GM18858 (cell line): ENCODE data around the gene TP53I13.

Experiments
- ATAC-seq: cut with Tn5 transposase; IDR thresholded peaks from one replicate; pipeline ENCODE4 v1.9.1; 2021; ENCODE audit not compliant: unreplicated experiment

Gene TP53I13

DNA sequence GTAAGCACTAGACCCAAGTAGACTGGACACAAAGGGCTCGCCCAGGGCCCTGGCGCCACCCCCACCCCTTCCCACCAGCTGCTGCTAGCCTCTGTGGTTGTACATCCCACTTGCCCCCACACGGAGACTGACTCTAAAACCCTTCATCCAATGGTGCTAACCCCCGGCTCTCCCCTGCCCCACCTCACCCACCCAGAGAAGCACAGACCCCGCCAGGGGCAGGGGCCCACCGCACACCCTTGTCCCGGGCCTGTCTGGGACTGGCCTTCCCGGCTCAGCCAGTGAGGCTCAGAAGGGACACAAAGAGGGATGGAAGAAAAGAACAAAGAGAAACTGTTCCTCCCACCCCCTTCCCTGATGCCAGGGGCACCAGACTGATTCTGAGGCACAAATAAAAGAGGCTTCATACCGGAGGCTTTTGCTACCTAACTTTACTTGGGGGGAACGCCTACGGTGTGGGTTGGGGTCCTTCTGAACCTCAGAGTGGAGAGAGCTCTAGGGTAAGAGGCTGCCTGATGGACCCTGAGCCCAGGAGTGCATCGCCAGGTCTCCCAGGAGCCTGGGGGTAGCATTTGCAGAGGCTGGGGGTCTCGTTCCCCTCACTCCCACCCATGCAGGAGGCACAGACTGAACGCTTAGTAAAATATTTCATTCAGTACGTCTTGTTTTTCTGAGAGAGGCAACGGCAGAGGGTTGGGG is 46.0 kb downstream of the TP53I13 start:
- no peak for ATAC-seq

GRCh38 chr17:29615048-29615385 is 46.5 kb downstream of the TP53I13 start:
- no peak for ATAC-seq

DNA sequence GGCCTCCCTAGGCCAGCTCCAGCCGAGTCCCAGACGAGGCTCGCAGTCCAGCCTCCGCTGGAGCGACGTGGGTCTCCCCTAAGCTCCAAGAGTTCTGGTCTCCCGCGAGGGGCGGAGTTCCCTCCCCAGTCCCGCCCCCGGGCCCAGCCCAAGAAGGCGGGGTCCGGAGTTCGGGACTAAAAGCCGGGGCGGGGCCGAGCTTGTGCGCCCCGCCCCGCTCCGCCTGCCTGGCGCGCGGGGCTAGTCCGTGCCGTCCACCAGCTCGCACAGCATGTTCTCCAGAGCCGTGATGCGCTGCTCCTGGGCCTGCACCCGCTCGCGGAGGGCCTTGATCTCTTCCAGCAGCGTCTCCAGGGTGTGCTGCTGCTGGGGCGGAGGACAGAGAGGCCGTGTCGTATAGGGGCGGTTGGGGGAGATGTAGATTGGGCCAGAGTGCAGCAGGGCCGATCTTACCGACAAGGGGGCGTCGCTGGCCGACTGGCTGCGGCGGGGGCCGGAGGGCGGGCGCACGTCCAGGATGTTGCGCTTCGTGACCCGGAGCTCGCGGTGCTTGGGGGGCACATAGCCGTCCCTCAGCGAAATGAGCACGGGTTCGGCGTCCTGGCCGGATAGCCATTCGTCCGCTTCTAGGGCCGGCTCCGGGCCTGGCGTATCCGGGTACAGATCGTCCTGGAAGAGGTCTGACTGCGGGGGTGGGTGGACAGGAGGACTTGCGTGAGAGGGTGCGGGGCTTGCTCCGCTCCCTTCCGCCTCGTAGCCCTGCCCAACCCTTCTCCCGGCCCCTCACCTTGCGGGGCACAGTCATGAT is 47.2 kb downstream of the TP53I13 start:
- ATAC-seq = no peak

DNA sequence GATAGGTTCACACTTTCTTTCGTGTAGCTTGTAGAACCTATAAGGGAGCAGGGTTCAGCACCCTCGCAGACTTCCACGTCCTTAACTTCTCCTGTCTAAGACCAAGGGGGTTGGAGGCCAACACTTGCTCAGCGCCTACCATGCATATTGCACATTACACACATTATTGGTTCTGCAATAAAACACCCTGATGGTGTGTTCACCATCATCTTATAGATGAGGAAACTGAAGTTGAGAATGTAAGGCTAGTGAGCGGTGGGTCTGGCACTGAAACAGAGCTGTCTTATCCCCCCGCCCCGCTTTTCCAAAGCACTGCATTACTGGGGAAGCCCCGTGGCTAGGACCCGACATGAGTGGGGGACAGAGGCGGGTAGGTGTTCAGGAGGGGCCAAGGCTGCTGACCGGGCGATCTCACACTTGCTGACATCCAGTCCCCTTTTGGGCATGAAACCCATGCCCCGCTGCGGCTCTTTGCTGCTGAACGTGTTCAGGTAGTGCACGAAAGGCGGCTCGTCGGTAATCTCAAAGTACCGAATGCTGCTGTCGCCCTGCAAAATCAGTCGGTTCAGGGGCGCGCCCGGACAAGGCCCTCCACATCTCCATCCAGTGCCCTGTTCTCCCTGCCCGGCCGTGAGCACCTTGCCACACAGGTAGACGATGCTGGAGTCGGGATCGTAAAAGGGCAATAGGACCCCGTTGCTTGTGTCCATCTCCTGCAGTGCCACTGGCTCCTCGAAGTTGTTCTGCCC is 48.0 kb downstream of the TP53I13 start:
- ATAC-seq = no peak

- ATAC-seq = peak; percentile 42
These were observed 48.6 kb downstream of the TP53I13 start for GRCh38 chr17:29617125-29617480.

GRCh38 chr17:29617481-29618271 is 49.2 kb downstream of the TP53I13 start:
- ATAC-seq = no peak

- no peak for ATAC-seq
These were observed 50.0 kb downstream of the TP53I13 start for GRCh38 chr17:29618272-29619065.

GRCh38 chr17:29619251-29619650 is 50.8 kb downstream of the TP53I13 start:
- ATAC-seq = no peak

- ATAC-seq = no peak
These were observed 51.8 kb downstream of the TP53I13 start for GRCh38 chr17:29620271-29620670.

DNA sequence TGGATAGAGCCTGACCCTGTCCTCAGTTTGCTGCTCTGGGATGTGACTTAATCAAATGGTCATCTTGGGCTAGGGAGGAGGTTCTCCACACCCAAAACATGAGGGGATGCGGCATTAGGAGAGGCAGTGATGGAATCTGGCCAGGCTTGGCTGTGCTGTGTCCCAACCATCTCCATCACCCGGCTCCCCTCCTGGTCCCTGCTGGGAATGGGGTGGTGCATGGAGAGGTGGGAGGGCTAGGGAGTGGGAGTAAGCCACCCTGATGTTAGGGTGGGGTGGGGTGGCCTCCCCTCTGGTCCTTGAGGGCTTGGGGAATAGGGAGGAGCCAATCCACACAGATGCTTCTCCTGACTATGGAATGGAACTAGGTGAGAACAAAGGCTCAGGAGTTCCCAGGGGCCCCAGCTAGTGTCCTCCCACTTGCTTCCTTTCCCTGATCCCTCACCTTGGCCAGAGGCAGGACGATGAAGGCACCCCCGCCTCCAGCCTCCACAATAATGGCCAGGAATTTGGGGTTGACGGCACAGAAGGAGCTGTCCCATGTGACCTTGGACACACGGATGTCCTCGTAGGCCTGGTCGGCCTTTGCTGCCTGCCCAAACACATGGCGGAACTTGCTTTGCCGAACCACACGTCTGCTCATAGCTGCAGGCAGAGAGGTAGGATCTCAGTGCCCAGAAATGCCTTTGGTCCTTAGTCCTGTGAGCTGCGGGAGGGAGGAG is 52.4 kb downstream of the TP53I13 start:
- no peak for ATAC-seq

- ATAC-seq = no peak
These were observed 53.3 kb downstream of the TP53I13 start for GRCh38 chr17:29621751-29622194.
